GM19099 (cell line): Measurements from ENCODE around the gene FAM170B.

Source experiments
- POLR2A ChIP-seq: IDR thresholded peaks from 3 replicates; pipeline ENCODE4 v1.6.1; 2011; ENCODE audit warnings: low read depth; ENCODE audit not compliant: insufficient read length; ENCODE audit errors: extremely low read depth

FAM170B gene

DNA sequence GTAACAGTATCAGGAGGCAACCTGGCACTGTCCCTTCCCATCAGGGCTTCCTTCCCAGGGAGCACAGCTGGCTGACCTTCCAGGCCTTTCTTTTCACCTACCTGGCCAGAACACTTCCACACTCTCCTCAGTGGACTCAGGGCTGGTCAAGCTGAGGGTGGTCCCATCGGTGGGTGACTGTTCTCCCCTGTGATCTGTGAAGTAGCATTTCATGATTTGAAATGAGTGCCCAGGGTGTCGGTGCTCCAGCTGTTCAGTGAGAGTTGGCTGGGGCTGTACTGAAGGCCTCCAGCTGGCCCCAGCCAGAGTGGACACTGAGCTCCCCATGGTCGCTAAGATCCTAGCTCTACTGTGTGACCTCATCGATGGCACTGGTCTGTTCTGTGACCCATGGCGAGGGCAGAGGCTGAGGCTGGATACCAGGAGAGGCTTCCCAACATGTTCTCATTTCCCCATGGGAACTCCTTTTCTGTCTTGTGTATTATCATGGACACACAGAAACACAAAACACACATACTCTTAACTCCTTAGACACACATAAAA lies at the start of gene FAM170B:
TSS of gene FAM170B (minus strand) at position 316 of the 543 bp plus-strand sequence. CDS start at position 213, 103 bp downstream.
- TF ChIP-seq POLR2A: no peak

DNA sequence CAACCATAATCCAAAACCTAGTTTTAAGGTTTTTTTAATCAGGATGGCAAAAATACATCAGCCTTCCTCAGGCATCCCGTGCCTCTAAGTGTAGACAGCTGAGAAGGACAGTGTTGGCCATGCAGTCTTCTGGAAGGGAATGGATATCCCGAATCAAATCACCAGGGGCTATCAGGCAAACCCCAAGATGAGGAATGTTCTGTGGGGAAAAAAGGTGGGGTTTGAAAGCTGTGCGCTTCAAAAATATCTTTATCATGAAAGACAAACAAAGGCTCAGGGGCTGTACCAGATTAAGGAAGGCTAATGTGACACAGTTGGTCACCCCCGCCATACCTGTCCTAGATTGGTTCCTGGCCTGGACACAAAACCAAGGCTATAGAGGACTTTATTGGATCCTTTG lies 49.0 kb upstream of the FAM170B start:
- TF ChIP-seq POLR2A: no peak

DNA sequence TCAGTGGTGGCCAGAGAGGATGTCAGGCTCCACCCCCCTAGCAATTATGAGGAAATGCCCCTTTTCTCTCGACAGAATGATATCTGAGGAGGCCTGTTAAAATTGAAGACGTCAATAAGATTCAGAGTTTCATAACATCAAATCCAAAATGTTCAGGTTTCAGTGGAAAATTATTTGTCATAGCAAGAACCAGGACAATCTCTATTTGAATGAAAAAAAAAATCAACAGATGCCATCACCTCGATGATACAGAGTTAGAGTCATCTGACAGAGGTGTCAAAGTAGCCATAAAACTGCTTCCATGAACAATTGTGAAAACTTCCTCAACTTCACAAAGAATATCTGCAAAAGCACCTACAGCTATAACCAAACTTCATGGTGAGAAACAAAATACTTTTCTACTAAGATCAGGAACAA lies 46.6 kb upstream of the FAM170B start:
- TF ChIP-seq POLR2A: no peak

DNA sequence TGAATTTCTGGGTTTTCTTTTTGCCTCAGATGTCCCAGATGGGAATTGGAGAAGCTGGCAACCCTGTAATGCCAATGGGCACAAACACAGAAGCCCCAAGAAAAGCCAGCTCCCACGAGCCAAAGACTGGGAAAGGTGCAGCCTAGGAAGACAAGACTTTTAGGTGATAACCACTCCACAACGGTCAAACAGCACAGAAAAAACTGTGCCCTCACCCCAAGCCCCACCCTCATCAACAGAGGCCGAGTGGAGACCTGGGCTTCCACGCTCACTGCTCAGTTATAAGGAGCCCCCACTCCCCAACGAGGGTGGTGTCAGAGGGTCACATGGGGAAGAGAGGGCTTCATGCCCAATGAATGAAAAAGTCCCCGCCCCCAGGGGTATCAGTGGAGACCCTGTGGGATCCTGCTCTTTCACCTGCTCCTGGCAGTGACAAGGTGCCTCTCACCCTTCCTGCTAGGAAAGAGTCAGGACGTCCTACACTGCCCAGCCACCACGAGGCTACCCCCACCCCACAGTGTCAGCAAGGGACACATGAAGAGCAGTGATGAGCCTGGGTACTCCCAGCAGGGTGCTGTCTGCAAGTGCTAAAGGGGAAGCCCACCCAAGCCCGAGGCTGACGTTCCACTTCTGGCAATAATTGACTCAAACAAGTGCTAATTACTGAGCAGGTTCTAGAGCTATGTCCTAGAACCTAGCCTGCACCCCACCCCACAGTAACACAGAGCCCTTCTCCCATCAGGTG lies 46.0 kb upstream of the FAM170B start:
- no peak for TF ChIP-seq POLR2A

DNA sequence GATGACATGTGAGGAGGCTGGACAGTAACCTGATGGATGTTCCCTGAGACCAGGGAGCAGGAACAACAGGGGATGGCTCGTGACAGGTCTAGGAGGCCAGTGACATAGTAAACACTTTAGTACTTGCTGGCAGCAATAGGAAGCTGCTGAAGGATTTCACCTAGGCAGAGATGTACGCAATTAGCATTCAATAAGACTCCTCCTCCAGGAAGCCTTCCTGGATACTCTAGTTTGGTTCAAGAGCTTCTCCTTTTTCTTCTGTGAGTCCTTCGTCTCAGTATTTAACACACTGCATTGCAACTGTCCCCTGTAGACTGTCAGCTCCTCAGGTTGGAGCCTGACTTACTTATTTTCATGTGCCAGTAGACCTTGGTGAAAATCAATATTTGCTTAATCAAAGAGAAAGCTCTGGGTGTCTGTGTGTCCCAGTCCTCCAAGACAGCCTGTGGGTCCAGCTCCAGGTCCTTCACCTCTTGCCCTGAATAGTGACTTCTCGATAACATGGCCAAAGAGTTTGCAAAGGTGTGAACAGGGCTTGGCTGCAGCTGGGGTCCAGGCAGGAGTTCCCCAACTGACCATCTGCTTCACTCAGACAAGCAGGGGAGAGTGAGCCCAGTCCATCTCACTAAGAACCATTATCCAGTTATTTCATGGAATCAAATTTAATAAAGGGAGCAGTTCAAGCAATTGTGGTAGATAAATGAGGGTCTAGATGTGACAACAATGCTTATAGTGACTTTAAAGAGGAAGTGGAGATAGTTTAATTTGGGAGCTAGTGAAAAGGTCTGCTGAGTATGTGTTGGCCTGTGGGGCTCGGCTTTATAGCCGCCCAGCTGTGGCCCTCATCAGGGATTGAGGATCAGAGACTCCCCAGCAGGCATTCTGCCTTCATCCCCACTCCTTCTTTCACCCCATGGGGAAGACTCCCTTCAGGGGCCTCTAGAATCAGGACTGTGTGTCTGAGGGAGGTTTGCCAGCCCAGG lies 45.0 kb upstream of the FAM170B start:
- TF ChIP-seq POLR2A: no peak

DNA sequence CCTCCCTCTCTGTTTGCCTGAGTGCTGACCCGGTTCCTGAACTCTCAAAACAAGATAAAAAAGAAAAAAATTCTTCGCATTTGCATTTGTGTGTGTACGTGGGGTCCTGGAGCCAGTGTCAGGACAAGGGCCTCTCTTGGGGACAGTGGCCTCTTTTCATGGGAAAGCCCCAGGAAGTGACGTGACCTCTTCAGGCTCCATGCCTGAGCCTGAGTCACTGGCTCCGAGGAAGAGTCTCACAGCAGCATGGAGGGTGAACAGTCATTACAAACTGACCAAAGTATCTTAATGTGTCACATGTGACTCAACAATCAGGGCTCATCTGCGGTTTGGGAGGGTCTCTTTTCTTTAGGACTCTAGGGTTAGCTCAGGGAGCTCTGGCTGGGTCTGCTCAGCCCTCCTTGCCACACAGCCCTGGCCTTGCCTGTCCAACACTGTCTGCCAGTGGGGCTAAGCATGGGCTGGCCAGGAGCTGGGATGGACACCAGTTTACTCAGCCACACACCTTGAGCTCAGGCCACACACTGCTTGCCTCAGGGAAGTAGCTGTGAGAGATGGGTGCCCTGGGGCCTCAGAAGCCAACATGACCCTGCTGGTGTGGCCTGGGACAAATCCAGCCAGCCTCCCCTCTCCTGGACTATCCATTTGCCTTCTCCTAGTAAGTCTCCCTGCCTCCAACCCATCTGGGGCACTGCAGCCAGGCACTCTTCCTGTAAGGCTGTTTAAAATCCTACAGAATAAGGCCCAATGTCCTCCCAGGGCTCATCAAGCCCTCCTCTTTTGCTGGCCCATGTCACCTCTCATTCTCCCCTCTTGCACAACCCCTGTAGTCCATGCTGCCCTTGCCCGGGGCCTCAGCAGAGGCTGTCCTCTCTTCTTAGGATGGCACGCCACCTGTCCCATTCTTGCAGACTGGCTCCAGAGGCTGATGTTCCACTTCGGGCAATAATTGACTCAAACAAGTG lies 43.9 kb upstream of the FAM170B start:
- TF ChIP-seq POLR2A: no peak

DNA sequence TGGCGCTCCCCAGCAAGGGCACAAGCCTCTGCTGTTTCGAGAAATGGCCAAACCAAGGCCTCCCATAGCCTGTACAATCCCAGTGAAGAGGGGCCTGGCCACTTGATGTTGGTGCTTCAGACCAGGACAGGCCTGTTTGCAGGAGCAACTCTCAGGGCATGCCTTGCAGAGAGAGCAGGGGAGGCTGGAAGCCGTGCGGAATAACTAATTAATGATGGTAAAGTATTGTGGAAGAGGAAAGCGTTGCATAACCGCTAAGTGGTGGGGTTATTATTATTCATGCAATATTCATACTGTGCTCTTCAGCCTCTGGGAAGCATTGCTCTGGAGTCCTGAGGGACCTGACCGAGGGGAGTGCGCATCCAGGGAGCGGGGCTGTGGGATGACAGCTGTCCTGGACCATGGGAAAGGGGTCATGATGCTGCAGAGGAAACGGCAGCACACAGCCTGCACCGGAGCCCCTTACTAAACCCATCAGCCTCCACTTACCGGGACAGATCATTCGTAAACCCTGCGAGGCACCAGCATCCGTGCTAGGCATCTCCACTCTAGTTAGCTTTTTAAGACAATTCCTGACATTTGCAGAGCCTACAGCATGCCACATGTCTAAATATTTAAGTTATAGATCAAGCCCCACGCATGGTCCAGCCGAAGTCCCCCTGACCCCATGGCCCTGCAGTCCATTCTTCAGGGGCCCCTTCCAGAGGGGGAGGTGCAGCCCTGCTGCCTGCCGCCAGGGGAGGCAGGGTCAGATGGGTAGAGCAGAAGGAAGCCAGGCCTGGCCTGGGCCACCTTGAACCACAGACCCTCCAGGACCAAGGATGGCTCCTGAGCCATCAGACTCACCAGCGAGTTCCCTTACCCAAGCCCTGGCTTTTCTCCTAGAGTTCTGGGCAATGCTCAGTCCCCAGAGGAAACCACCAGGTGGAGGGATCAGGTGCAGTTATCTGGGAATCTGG lies 42.8 kb upstream of the FAM170B start:
- no peak for TF ChIP-seq POLR2A

DNA sequence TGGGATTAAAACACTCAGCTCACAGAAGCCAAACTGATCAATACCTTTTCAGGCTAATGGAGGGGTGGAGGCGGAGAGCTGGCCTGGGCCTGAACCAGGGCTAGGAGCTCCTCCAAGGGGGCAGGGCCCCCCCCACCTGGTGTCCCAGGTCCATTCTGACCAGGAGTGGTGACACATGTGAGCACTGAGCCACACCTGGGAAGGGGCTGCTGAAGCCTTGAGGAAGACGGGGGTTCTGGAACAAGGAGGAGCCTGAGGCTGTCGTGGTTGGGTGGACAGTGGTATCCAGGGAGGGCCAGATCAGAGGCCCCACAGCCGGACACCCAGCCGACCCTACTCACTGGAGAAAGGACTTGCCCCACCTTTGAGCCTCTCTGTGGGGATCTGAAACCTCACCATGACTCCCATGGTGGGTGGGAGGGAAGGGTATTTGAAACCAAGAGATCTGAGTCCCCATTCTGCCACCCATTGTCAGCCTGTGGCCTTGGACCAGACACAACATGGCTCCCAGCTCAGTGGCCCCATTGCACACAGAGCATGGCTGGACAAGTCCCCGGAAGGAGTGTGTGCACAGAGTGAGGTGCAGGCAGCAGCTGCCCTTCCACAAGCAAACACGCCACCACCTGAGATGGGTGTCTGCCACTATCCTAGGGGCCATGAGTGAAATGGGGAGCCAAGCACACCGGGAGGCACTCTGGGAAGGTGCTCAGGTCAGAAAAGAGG lies 41.9 kb upstream of the FAM170B start:
- TF ChIP-seq POLR2A: no peak

DNA sequence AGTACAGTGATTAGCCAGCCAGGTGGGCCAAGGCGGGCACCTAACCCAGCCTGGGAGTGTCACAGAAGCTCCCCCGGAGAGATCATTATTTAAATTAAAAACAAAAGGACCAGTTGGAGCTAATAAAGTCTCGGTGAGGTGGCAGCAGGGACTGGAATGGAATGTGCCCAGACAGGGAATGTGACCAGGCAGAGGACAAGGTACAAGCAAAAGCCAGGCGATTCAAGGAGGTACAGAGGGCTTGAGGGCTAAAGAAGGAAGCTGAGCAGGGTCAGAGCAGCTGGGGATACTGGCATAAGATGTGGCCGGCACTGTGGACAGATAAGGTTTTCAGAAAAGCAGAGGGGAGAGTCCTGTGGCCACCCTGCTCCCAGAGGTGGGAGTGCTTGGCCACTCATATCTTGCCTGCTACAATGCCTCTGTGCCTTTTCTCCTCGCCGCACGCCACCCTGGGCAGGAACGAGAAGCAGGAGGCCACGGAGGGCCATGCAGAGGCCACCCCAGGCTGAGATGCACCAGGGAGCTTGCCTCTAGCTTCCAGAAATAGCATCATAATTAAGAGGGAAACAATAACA lies 41.2 kb upstream of the FAM170B start:
- TF ChIP-seq POLR2A: no peak

DNA sequence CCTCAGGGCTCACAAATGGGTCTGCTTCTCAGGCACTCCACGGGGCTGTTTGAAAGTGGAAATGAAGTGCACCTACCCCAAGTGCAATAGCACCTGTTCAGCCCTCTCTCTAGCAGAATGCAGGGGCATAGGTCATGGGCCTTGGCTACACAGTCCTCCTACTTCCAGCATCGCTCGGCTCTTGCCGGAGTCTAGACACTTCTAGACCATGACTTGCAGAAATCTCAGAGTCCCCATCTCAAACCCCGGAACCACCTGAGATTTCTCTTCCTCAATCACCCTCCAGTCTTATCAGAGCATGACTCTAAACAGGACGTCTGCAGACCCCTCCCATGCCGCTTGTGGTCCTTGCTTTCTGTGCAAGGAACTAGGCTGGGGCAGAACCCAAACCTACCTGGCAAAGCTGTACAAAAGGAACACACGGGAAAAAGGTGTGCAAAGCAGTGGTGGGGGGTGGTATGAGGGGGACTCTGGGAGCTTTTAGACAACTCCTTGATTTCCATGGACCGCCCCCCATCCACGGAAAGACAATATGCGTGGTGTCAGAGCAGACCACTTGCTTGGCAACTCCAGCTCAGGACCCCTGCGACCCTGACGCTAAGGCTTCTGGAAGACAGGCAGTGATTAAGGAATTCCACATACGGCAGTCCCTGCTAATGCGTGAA lies 40.6 kb upstream of the FAM170B start:
- no peak for TF ChIP-seq POLR2A

DNA sequence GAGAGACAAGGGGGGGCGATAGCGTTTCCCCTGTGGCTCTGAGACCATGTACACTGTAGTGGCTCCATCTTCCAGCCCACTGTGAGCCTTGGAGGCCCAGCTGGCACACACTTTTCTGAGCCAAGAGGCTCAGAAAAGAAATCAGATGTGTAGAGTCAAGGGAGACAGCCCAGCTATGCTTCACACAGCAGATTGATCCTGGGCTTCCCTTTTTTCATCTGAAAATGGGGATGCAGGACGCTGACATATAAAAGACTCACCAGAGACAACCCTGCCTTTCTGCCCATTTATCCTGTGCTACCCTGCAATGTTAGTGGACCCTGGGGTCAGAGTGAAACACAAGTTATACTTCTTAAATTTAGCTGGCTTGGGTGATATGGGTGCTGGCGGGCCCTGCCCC lies 40.0 kb upstream of the FAM170B start:
- no peak for TF ChIP-seq POLR2A
